ENCODE data around the gene TNRC6C. TPM values are rescaled to one million over a fixed set of nuclear protein-coding genes. Genes with fewer than 3 reads are reported as not detected.
A peak's percentile ranks its signal among the peaks of the same experiment; 100 is the strongest.
"Not testable (repeated sequence)": the region's sequence is repeated elsewhere in the genome, so short reads cannot be mapped to it uniquely, and the experiment has no call there.

The TNRC6C gene
- total and polyA plus RNA-seq, 5 donors from 2014 or later = 2.3 to 77.1 (median 3.0) TPM

DNA sequence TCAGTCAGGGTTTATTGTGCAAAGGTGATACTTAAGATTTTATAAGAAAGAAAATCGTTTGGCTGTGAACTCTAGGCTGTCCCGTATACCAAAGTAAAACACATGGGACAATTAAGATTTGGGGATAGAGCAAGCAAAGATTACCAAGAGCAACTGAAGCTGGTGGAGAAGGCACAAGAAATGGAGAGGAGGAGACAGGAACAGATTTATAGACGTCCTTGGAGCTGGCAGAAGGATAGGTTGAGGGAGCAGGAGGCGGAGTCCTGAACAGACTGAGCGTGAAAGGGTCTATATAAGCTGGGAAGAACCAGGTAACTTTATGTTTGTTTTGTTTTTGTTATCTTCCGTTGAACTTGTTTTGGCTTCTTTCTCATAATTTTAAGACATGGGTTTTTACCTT, 3.8 kb downstream of the TNRC6C start:
- Mint-ChIP-seq H3K9me3 (no peaks in the 10 kb centered on the region), H3K27me3 (peaks cover 4% of the 10 kb centered on the region), H3K4me1 (peaks cover 30 to 77% (median 66%) of the 10 kb centered on the region in 4 donors), H3K4me3 (peak overlapping the region; percentile 62 to 96 (median 78)), H3K27ac (peak overlapping the region in 1 of 3 donors; percentile 1), H3K36me3 (peaks cover 6% of the 10 kb centered on the region)
- H3K4me3 ChIP-seq (ENCODE audit: low read depth, low read length) = peak overlapping the region; percentile 63
- ATAC-seq (ENCODE audit: low read depth in 2 of 2) (no peak), DNase-seq (no peak)
- peaks cover 59% of the 10 kb centered on the region for H3K4me1 ChIP-seq (ENCODE audit: control insufficient read depth, insufficient read depth, low read length, poor library complexity, severe bottlenecking)
- H3K27me3 ChIP-seq (ENCODE audit: control insufficient read depth, insufficient read depth, low read length) = no peaks in the 10 kb centered on the region
- H3K36me3 ChIP-seq (ENCODE audit: control insufficient read depth, insufficient read depth, low read length) = no peaks in the 10 kb centered on the region
- H3K27ac ChIP-seq (ENCODE audit: insufficient read depth, low read length, poor library complexity, severe bottlenecking) = no peak overlapping the region
- no peaks in the 10 kb centered on the region for H3K9me3 ChIP-seq (ENCODE audit: control insufficient read depth in 2 of 2, low read length in 2 of 2)

- H3K4me1 ChIP-seq (ENCODE audit: control insufficient read depth, insufficient read depth, low read length, poor library complexity, severe bottlenecking) = peaks cover 59% of the 10 kb centered on the region
- no peaks in the 10 kb centered on the region for H3K9me3 Mint-ChIP-seq
- ATAC-seq (ENCODE audit: low read depth in 2 of 2) (peak in 1 of 2 donors; percentile 17), DNase-seq (peak in 2 of 3 donors; percentile 8 to 48)
- no peaks in the 10 kb centered on the region for H3K9me3 ChIP-seq (ENCODE audit: control insufficient read depth in 2 of 2, low read length in 2 of 2)
- no peaks in the 10 kb centered on the region for H3K27me3 Mint-ChIP-seq
- peaks cover 6% of the 10 kb centered on the region for H3K36me3 Mint-ChIP-seq
- no peaks in the 10 kb centered on the region for H3K27me3 ChIP-seq (ENCODE audit: control insufficient read depth, insufficient read depth, low read length)
- peak overlapping the region in 2 of 3 donors; percentile 55 to 65 for H3K27ac Mint-ChIP-seq
- no peaks in the 10 kb centered on the region for H3K36me3 ChIP-seq (ENCODE audit: control insufficient read depth, insufficient read depth, low read length)
- H3K27ac ChIP-seq (ENCODE audit: insufficient read depth, low read length, poor library complexity, severe bottlenecking) = no peak overlapping the region
- H3K4me1 Mint-ChIP-seq = peaks cover 30 to 83% (median 66%) of the 10 kb centered on the region in 4 donors
- H3K4me3 Mint-ChIP-seq = peak overlapping the region; percentile 40 to 74 (median 70)
- peak overlapping the region; percentile 46 for H3K4me3 ChIP-seq (ENCODE audit: low read depth, low read length)
These were observed 4.9 kb downstream of the TNRC6C start for GRCh38 chr17:77963441-77963840.

DNA sequence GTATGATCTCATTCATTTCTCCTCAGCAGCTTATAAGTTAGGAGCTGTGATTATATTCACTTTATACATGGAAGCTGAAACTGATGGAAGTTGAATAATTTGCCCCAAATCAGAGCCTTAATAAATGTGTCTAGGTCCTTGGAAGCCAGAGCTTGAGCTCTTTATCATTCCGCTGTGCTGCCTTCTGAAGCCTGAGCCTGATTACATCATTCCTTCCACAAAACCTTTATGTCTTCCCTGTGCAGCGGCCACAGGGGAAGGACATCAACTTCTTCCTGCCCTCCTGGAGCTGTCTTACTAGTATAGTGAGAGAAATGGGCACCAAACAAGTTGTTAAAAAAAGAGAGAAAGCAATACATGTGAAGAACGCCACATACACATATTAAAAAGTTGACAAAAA, 6.8 kb downstream of the TNRC6C start:
- H3K4me1 ChIP-seq (ENCODE audit: control insufficient read depth, insufficient read depth, low read length, poor library complexity, severe bottlenecking) = peaks cover 67% of the 10 kb centered on the region
- H3K4me3 Mint-ChIP-seq = peak overlapping the region in 3 of 4 donors; percentile 2 to 63 (median 43)
- no peaks in the 10 kb centered on the region for H3K9me3 ChIP-seq (ENCODE audit: control insufficient read depth in 2 of 2, low read length in 2 of 2)
- H3K36me3 ChIP-seq (ENCODE audit: control insufficient read depth, insufficient read depth, low read length) = no peaks in the 10 kb centered on the region
- H3K27me3 ChIP-seq (ENCODE audit: control insufficient read depth, insufficient read depth, low read length) = no peaks in the 10 kb centered on the region
- H3K27me3 Mint-ChIP-seq = no peaks in the 10 kb centered on the region
- H3K27ac Mint-ChIP-seq = peak overlapping the region in 1 of 3 donors; percentile 5
- ATAC-seq (ENCODE audit: low read depth in 2 of 2) (no peak), DNase-seq (no peak)
- peaks cover 32 to 91% (median 70%) of the 10 kb centered on the region in 4 donors for H3K4me1 Mint-ChIP-seq
- no peak overlapping the region for H3K27ac ChIP-seq (ENCODE audit: insufficient read depth, low read length, poor library complexity, severe bottlenecking)
- no peak overlapping the region for H3K4me3 ChIP-seq (ENCODE audit: low read depth, low read length)
- H3K36me3 Mint-ChIP-seq = peaks cover 10% of the 10 kb centered on the region
- no peaks in the 10 kb centered on the region for H3K9me3 Mint-ChIP-seq

GRCh38 chr17:77966476-77966875, 8.0 kb downstream of the TNRC6C start:
- H3K4me1 Mint-ChIP-seq = peaks cover 41 to 92% (median 75%) of the 10 kb centered on the region in 4 donors
- peak overlapping the region in 3 of 4 donors; percentile 2 to 10 (median 3) for H3K4me3 Mint-ChIP-seq
- H3K36me3 Mint-ChIP-seq = peaks cover 10% of the 10 kb centered on the region

DNA sequence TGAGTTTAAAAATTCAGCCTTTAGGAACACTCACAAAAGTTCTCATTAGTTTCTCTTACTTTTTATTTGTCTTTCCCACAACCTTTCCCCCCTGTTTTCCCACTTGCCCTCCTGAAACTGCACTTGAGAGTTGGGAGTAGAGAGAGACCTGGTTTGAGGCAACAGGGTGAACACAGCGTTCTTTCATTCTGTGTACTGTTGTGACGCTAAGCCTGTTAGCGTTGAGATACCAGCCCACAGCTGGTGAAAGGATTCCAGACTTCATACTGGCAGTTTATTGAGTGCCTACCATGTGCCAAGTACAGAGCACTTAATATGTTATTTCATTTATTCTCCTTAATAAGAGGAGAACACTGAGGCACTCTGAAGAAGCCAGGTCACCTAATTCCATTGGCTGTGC, 10.3 kb downstream of the TNRC6C start:
- Mint-ChIP-seq H3K27ac (peak overlapping the region in 1 of 3 donors; percentile 27), H3K9me3 (peaks cover 0 to 1% (median 0%) of the 10 kb centered on the region in 7 donors), H3K36me3 (peaks cover 13% of the 10 kb centered on the region), H3K27me3 (no peaks in the 10 kb centered on the region), H3K4me1 (peaks cover 39 to 93% (median 74%) of the 10 kb centered on the region in 4 donors), H3K4me3 (peak overlapping the region in 2 of 4 donors; percentile 15 to 18)
- Histone ChIP-seq H3K9me3 (ENCODE audit: control insufficient read depth in 2 of 2, low read length in 2 of 2) (no peaks in the 10 kb centered on the region), H3K4me3 (ENCODE audit: low read depth, low read length) (no peak overlapping the region), H3K27ac (ENCODE audit: insufficient read depth, low read length, poor library complexity, severe bottlenecking) (no peak overlapping the region), H3K36me3 (ENCODE audit: control insufficient read depth, insufficient read depth, low read length) (no peaks in the 10 kb centered on the region), H3K27me3 (ENCODE audit: control insufficient read depth, insufficient read depth, low read length) (no peaks in the 10 kb centered on the region), H3K4me1 (ENCODE audit: control insufficient read depth, insufficient read depth, low read length, poor library complexity, severe bottlenecking) (peaks cover 40% of the 10 kb centered on the region)
- ATAC-seq (ENCODE audit: low read depth in 2 of 2) (no peak), DNase-seq (no peak)

More at GRCh38 chr17:77966476-77966875, 8.0 kb downstream of the TNRC6C start:
- Histone ChIP-seq H3K9me3 (ENCODE audit: control insufficient read depth in 2 of 2, low read length in 2 of 2) (no peaks in the 10 kb centered on the region), H3K27ac (ENCODE audit: insufficient read depth, low read length, poor library complexity, severe bottlenecking) (no peak overlapping the region), H3K36me3 (ENCODE audit: control insufficient read depth, insufficient read depth, low read length) (no peaks in the 10 kb centered on the region), H3K4me1 (ENCODE audit: control insufficient read depth, insufficient read depth, low read length, poor library complexity, severe bottlenecking) (peaks cover 59% of the 10 kb centered on the region), H3K27me3 (ENCODE audit: control insufficient read depth, insufficient read depth, low read length) (no peaks in the 10 kb centered on the region), H3K4me3 (ENCODE audit: low read depth, low read length) (no peak overlapping the region)
- Mint-ChIP-seq H3K9me3 (no peaks in the 10 kb centered on the region), H3K27me3 (no peaks in the 10 kb centered on the region), H3K27ac (peak overlapping the region in 1 of 3 donors; percentile 5)
- DNase-seq (no peak), ATAC-seq (ENCODE audit: low read depth in 2 of 2) (no peak)

DNA sequence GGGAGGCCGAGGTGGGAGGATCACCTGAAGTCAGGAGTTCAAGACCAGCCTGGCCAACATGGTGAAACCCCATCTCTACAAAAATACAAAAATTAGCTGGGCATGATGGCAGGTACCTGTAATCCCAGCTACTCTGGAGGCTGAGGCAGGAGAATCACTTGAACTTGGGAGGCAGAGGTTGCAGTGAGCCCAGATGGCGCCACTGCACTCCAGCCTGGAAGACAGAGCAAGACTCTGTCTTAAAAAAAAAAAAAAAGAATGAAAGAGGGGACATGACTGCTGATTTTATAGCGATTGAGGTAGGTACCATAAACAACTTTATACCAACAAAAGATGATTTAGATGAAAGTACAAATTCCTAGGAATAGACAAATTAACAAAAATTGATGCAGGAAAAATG, 13.8 kb downstream of the TNRC6C start:
- H3K9me3 ChIP-seq (ENCODE audit: control insufficient read depth in 2 of 2, low read length in 2 of 2); H3K27ac Mint-ChIP-seq; ATAC-seq (ENCODE audit: low read depth in 2 of 2); H3K4me3 Mint-ChIP-seq; H3K36me3 Mint-ChIP-seq; H3K27ac ChIP-seq (ENCODE audit: insufficient read depth, low read length, poor library complexity, severe bottlenecking); H3K27me3 Mint-ChIP-seq; H3K36me3 ChIP-seq (ENCODE audit: control insufficient read depth, insufficient read depth, low read length); H3K9me3 Mint-ChIP-seq; H3K4me3 ChIP-seq (ENCODE audit: low read depth, low read length); H3K27me3 ChIP-seq (ENCODE audit: control insufficient read depth, insufficient read depth, low read length); DNase-seq: not testable (repeated sequence)
- peaks cover 37 to 90% (median 69%) of the 10 kb centered on the region in 4 donors for H3K4me1 Mint-ChIP-seq
- peaks cover 27% of the 10 kb centered on the region for H3K4me1 ChIP-seq (ENCODE audit: control insufficient read depth, insufficient read depth, low read length, poor library complexity, severe bottlenecking)

DNA sequence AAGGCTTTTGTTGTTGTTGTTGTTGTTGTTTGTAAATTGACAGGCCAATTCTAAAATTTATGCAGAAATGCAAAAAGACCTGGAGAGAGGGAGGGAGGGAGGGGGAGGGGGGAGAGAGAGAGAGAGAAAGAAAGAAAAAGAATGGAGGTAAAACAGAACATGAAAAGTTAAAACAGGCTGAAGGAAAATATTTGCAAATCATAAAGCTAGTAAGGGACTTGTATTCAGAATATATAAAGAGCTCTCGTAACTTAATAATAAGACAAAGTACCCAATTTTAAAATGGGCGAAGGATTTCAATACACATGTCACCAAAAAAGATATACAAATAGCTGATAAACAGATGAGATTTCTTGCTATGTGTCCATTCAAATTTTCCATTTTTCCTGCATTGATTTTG, 15.4 kb downstream of the TNRC6C start:
- Mint-ChIP-seq H3K4me3 (no peak overlapping the region), H3K4me1 (peaks cover 37 to 86% (median 70%) of the 10 kb centered on the region in 4 donors)
- no peak for ATAC-seq (ENCODE audit: low read depth in 2 of 2)

DNA sequence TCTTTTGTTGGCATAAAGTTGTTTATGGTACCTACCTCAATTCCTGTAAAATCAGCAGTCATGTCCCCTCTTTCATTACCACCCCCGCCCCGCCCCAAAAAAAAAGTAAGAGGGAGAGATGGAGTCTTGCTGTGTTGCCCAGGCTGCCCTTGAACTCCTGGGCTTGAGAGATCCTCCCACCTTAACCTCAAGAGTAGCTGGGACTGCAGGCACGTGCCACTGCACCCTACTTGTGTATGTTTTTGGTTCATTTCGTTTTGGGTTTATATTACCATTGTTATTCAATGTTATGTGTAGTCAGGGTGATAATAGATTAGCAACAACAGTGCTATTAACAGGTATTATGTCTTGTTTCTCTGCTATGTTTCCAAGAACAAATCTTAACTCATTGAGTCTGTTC, 15.9 kb downstream of the TNRC6C start:
- no peak overlapping the region for H3K4me3 ChIP-seq (ENCODE audit: low read depth, low read length)
- peak overlapping the region in 1 of 3 donors; percentile 67 for H3K27ac Mint-ChIP-seq
- ATAC-seq (ENCODE audit: low read depth in 2 of 2) = no peak

More for the DNA sequence above, 15.4 kb downstream of the TNRC6C start:
- Mint-ChIP-seq H3K9me3 (peaks cover 0 to 1% (median 0%) of the 10 kb centered on the region in 7 donors), H3K27me3 (no peaks in the 10 kb centered on the region), H3K27ac (peak overlapping the region in 1 of 3 donors; percentile 66), H3K36me3 (peaks cover 7% of the 10 kb centered on the region)
- no peak for DNase-seq
- H3K27ac ChIP-seq (ENCODE audit: insufficient read depth, low read length, poor library complexity, severe bottlenecking) = no peak overlapping the region
- H3K9me3 ChIP-seq (ENCODE audit: control insufficient read depth in 2 of 2, low read length in 2 of 2) = no peaks in the 10 kb centered on the region
- H3K27me3 ChIP-seq (ENCODE audit: control insufficient read depth, insufficient read depth, low read length) = no peaks in the 10 kb centered on the region
- H3K36me3 ChIP-seq (ENCODE audit: control insufficient read depth, insufficient read depth, low read length) = no peaks in the 10 kb centered on the region
- H3K4me1 ChIP-seq (ENCODE audit: control insufficient read depth, insufficient read depth, low read length, poor library complexity, severe bottlenecking) = peaks cover 18% of the 10 kb centered on the region
- no peak overlapping the region for H3K4me3 ChIP-seq (ENCODE audit: low read depth, low read length)

More for the DNA sequence above, 15.9 kb downstream of the TNRC6C start:
- DNase-seq = no peak
- H3K4me1 ChIP-seq (ENCODE audit: control insufficient read depth, insufficient read depth, low read length, poor library complexity, severe bottlenecking) = peaks cover 18% of the 10 kb centered on the region
- H3K36me3 ChIP-seq (ENCODE audit: control insufficient read depth, insufficient read depth, low read length) = no peaks in the 10 kb centered on the region
- no peaks in the 10 kb centered on the region for H3K9me3 ChIP-seq (ENCODE audit: control insufficient read depth in 2 of 2, low read length in 2 of 2)
- H3K27me3 ChIP-seq (ENCODE audit: control insufficient read depth, insufficient read depth, low read length) = no peaks in the 10 kb centered on the region
- H3K27ac ChIP-seq (ENCODE audit: insufficient read depth, low read length, poor library complexity, severe bottlenecking) = no peak overlapping the region
- no peaks in the 10 kb centered on the region for H3K27me3 Mint-ChIP-seq
- peaks cover 10% of the 10 kb centered on the region for H3K36me3 Mint-ChIP-seq
- H3K4me1 Mint-ChIP-seq = peaks cover 41 to 83% (median 72%) of the 10 kb centered on the region in 4 donors
- H3K4me3 Mint-ChIP-seq = peak overlapping the region in 1 of 4 donors; percentile 30
- peaks cover 0 to 1% (median 0%) of the 10 kb centered on the region in 7 donors for H3K9me3 Mint-ChIP-seq
